HG03439 (cell line): ENCODE results near the gene R3HDM2.

Source experiments
- ATAC-seq: cut with Tn5 transposase; IDR thresholded peaks from one replicate; pipeline ENCODE4 v1.9.1; 2021; ENCODE audit warnings: mild to moderate bottlenecking, moderate library complexity; ENCODE audit not compliant: unreplicated experiment

R3HDM2 gene

DNA sequence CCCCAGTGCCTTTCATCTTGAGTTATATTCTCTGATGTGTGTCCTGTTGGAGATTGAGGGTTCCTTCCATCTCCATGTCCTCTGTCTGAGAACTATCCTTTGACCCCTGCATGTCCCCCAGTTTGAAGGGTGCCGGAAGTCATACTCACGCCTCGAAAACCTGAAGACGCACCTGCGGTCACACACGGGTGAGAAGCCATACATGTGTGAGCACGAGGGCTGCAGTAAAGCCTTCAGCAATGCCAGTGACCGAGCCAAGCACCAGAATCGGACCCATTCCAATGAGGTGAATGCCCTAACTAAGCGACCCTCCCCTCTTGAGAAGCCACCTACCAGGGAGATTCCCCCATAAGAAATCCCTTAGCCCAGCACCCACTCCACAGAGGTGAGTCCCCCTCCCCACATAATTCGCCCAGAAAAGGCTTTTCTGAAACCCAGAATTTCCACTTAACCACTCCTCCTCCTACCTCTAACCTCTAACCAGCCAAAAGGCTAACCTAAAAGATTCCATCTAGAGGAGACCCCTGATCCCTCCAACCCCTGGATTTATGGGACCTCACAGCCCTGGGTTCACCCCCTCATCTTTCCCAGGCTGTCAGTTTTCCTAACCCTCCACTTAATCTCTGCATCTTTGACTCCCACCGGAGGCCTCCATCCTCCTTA lies 36.5 kb upstream of the R3HDM2 start:
- no peak for ATAC-seq

DNA sequence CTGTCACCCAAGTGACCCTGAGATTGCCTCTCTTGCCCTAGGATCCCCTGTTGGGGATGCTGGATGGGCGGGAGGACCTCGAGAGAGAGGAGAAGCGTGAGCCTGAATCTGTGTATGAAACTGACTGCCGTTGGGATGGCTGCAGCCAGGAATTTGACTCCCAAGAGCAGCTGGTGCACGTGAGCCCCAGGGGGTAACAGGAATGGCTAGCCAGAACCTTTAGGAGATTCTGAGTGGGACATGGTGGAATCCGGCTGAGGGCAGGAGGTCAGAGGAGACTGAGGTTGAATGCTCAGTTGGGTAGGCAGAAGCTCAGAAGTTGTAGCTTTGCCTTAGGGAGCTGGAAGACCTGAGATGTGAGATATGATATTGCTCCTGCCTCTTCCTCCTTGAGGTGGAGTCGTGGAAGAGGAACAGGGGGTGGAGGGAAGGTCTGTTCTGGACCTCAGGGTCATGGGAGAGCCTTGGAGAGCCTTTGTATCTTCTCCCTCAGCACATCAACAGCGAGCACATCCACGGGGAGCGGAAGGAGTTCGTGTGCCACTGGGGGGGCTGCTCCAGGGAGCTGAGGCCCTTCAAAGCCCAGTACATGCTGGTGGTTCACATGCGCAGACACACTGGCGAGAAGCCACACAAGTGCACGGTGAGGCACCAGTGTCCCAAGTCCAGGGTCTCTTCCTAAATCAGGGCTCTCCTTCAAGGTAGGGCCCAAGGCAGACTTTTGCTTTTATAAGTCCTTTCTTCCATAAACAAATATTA lies 35.1 kb upstream of the R3HDM2 start:
- ATAC-seq, result no peak

DNA sequence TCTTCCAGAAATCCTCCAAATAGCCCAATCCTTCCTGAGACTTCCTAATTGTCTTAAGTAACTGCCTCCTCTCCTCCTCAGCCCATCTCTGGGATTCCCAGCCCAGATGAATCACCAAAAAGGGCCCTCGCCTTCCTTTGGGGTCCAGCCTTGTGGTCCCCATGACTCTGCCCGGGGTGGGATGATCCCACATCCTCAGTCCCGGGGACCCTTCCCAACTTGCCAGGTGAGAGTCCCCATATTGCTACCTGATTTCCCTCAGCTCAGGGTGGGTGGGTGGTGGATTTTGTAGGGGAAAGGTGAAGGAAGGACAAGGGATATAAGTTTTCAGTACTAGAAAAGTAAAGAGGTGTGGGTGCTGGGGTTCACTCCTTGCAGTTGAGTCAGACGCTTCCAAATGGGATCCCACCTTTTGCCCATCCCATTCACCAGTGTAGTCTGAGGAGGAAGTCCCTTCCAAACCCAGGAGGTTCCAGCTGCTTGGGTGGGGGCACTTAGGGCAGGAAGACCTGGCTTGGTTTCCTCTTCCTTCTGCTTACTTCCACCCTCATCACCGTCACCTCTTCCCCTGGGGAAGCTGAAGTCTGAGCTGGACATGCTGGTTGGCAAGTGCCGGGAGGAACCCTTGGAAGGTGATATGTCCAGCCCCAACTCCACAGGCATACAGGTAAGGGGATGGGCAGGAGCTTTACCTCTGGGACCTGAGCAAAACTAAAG lies 34.3 kb upstream of the R3HDM2 start:
- ATAC-seq, result no peak

DNA sequence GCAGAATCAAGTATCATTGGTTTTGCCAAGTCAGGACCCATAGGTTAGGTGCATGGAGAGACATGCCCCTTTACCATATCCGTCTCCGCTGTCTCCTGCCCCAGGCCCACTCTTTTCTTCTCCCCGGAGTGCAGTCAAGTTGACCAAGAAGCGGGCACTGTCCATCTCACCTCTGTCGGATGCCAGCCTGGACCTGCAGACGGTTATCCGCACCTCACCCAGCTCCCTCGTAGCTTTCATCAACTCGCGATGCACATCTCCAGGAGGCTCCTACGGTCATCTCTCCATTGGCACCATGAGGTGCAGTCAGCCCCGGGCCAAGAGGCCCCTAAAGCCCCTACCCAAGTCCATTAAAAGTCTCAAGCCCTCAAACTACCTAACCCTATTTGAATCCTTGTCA lies 33.7 kb upstream of the R3HDM2 start:
- no peak for ATAC-seq

DNA sequence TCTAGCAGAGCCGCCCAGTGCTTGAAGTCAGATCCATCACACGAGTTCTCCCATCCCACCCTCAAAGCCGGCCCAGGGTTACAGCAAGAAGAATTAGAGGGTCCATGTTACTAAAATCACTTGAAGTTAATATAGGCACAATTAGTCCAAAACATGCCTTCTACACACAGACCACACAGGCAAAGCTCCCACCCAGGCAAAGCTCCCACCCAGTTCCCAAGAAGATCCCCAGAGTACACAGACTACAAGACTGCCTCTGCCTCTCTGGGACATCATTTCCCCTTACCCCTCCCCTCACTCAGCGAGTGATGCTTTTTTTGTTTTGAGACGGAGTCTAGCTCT lies 32.0 kb upstream of the R3HDM2 start:
- no peak for ATAC-seq

DNA sequence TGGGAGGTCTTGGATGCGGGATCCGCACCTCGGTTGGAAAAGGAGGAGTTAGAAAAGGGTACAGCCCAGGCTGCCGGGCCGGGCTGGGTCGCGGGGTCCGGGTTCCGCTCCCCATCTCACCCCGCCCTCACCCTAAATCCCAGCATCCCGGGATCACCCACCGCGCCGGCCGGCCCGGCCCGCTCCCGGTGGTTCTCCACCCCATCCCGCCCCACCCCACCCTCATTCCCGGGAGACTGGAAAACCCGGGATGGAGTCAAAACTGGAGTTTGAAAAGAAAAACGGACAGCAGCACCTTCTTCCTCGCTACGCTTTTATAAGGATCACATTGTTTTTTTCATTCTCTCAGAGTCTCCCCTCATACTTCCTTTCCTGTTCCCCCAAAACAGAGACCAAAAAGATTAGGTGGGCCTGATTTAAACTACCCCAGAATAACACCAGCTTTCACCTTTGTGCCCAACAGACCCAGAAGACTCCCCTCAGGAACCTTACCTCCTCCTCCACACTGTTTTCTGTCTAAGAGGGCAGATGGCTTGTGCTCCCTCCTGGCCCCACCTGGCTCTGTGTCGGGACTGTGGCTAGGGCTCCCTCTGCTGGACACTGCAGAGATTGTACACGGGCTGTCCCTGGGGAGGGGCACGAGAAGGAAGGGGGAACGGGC lies 31.5 kb upstream of the R3HDM2 start:
- ATAC-seq, result peak; percentile 60

DNA sequence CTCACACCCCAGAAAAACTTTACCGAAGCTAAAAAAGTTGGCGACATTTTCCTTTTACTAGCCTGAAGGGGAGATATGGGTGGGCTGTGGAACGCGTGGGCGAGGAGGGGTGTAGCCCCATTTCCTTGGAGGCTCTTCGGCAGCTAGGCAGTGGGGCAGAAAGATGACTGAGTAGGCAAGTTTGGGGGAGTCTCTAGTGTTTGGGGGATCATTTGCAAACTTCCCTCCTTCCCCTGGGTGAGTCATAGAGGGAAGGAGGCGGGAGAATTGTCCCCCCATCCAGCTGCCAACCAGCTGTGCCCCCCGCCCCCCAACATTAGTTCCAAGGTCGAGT lies 31.0 kb upstream of the R3HDM2 start:
- ATAC-seq, result no peak

DNA sequence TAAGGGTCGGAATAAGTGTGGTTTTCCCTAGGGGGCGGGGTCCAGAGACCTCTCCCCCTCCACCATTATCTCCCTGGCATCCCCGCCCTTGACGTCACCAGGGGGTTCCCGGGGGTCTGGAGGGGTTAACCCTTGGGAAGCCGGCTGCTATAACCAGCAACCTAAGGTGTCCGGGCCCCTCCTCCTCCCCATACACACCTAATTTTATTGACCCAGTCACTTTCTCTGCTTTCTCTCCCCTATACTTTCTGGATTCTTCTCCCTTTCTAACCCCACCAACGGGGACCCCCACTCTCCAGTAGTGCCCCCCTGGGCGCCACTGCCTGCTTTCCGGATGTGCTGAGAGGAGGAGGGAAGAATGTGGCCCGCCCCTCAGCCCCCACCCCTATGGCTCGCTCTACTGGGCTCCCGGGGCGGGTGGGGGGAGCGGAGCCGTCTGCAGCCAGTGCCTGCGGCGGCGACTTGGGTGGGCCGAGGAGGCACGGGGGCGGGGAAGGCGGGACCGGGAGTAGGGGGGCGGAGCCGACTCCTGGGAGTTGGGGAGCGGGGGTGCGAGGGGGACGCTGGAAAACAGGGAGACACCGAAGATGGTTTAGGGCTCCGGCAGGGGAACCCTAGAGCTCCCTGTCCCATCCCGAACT lies 30.6 kb upstream of the R3HDM2 start:
- ATAC-seq, result no peak

DNA sequence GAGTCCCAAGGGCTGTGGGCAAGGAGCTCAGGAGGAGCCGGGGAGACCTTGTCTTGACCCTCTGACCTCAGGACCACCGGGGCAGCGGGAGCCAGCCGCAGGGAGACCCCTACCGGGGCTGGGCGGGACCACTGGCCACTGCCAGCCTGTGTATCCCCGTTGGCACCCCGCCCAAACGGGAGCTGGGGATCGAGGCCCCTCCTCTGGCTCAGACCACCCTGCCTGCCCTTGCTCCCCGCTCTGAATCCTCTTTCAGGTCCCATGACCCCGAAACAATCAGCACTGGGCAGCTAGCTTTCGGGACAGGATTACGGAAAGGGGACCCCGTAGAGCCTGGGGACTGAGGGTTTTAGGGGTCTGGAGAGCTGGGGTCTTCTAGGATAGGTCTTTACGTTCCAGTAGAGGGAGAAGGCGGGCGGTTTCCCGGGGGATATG lies 30.0 kb upstream of the R3HDM2 start:
- no peak for ATAC-seq

DNA sequence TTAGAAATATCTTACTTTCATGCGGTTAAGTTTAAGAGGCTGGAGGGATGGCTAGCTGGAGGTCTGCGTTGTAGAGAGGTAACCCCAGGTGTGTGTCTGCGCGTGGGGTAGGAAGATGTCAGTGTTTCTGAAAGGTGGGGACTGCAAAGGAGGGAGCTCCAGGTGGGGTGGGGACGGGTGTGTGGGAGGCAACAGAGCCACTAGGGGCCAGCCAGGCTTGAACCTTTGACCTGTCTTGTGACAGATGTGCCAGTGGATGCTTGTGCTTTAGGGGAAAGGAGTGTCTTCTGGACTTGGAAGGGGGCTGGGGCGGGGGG lies 29.6 kb upstream of the R3HDM2 start:
- no peak for ATAC-seq

DNA sequence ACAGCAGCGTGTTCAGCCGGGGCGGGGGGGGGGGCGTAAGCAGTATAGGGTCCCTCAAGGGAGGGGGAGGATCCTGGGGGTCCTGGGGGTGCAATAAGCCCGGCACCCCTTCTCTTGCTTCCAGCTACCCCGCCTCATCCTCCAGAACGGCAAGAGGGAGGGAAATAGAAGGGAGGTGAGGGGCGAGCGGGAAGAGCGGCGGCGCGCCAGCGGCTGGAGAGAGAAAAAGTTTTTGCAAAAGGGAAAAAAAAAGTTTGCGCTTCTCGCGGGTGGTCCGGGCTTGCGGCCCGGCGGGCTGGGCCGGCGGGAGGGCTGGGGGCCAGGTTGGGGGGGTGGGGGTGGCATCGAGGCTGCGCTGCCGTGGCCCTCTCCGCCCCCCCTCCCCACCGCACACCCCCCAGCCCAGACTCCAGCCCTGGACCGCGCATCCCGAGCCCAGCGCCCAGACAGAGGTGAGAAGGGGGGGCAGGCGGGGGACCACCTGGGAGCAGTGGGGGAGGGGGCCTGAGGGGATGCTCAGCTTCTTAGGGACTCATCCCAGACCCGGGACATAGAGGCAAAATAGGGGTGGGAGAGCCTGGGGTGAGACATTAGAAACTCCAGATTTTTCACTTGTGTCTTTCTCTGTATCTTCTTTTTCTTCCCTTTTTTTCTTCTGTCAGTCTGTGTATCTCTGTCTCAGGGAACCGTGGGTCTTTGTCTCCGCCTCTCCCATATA lies 29.1 kb upstream of the R3HDM2 start, which contains the start of gene GLI1:
Gene GLI1 (plus strand): TSS at position 36 of the 718 bp plus-strand sequence. CDS start 3,907 bp downstream, outside the sequence.
- no peak for ATAC-seq

DNA sequence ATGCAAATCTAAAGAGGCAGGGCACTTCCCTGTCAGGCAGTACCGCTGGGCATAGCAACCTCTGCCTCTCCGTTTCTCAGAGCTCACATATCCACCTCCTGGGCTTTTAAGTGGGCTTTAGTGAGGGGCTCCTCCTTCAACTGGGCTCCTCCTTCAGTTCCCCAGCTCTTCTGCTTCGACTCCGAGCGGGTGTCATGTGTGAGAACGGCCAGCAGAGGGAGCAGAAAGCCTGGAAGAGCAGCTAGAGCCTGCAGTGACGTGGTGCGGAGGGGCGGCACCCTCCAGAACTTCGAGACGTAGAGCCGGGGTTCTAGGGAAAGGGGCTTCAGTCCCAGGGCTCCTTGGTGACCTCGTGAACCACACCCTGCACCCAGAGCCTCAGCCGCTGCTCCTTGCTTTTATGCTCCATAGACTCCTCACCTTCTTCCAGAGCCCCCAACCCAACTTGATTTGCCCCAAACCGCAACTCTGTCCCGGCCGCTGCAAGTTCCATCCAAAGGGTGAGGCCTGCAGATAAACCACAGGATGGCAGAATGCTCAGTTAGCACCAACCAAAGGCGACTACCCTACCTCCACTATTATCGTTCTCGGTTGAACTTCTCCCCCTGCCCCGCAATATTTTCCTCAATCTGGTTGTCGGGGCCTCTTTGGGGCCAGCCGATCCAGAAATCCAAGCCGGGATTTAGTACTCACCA lies 28.4 kb upstream of the R3HDM2 start:
- peak; percentile 54 for ATAC-seq

DNA sequence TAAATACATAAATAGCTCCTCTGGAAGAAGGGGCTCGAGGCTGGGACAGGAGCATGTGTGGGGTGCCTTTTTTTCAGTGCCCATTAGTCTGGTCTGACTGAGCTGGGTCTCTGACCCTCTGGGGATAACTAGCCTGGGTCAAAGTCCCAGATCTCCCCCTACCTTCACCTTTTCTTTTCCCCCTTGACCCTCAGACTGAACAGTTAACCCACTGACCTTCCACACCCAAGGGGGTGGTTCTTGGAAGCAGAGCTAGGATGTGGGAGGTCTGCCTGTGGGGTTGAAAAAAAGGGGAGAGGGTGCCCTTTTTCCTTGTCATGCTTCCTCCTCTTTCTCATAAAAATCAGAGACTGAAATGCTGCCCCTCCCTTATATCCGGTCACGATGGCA lies 27.8 kb upstream of the R3HDM2 start:
- ATAC-seq, result no peak

DNA sequence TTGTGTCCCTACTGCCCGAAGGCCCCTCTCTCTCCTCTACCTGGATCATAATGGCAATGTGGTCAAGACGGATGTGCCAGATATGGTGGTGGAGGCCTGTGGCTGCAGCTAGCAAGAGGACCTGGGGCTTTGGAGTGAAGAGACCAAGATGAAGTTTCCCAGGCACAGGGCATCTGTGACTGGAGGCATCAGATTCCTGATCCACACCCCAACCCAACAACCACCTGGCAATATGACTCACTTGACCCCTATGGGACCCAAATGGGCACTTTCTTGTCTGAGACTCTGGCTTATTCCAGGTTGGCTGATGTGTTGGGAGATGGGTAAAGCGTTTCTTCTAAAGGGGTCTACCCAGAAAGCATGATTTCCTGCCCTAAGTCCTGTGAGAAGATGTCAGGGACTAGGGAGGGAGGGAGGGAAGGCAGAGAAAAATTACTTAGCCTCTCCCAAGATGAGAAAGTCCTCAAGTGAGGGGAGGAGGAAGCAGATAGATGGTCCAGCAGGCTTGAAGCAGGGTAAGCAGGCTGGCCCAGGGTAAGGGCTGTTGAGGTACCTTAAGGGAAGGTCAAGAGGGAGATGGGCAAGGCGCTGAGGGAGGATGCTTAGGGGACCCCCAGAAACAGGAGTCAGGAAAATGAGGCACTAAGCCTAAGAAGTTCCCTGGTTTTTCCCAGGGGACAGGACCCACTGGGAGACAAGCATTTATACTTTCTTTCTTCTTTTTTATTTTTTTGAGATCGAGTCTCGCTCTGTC lies 26.1 kb upstream of the R3HDM2 start:
- ATAC-seq, result no peak

DNA sequence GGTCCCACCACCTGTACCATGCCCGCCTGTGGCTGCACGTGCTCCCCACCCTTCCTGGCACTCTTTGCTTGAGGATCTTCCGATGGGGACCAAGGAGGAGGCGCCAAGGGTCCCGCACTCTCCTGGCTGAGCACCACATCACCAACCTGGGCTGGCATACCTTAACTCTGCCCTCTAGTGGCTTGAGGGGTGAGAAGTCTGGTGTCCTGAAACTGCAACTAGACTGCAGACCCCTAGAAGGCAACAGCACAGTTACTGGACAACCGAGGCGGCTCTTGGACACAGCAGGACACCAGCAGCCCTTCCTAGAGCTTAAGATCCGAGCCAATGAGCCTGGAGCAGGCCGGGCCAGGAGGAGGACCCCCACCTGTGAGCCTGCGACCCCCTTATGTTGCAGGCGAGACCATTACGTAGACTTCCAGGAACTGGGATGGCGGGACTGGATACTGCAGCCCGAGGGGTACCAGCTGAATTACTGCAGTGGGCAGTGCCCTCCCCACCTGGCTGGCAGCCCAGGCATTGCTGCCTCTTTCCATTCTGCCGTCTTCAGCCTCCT lies 25.4 kb upstream of the R3HDM2 start:
- no peak for ATAC-seq

DNA sequence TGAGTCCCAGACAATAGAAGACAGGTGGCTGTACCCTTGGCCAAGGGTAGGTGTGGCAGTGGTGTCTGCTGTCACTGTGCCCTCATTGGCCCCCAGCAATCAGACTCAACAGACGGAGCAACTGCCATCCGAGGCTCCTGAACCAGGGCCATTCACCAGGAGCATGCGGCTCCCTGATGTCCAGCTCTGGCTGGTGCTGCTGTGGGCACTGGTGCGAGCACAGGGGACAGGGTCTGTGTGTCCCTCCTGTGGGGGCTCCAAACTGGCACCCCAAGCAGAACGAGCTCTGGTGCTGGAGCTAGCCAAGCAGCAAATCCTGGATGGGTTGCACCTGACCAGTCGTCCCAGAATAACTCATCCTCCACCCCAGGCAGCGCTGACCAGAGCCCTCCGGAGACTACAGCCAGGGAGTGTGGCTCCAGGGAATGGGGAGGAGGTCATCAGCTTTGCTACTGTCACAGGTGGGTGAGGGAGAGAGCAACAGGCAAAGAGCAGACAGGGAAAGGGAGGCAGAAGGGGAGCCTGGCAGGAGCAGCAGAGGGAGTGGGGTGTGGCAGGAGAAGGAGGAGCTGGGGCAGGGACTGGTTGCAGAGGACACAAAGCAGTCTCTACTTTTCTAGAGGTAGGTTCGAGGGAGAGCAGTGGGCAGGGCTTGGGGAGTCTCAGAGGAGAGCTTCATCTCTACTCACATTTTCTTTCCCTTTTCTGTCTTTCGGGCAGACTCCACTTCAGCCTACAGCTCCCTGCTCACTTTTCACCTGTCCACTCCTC lies 24.7 kb upstream of the R3HDM2 start:
- ATAC-seq, result no peak

DNA sequence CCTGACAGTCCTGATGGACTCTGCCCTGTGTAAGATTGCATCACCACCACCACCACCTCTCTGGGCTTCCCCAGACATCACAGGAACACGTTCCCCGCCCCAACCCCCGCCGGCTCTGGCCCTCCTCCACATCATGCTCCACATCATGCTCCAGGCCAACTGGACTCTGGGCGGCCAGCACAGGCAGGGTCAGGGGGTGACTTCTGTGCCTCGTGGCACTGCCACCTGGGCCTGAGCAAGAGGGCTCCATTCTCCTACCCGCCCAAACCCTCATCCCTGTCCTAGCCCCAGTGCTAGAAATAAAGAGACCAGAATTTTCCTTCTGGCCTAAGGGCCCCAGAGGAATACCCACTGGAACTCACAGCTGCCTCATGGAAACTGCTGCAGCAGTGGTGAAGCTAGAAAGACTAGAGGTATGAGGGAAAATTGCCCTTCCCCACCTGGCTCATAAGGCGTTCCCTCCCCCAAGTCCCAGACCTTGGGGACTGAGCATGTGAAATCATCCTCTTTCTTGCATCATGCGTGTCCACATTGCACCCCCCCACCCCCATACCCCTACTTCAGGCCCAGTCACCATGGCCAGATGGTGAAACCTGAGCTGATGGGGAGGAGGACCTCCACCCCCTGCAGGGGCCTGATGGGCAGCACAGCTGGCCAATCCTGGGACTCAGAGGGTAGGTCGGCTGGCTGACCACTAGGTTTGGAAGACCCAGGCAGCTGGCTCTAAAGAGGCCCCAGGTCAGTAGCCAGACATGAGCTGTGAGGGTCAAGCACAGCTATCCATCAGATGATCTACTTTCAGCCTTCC lies 23.9 kb upstream of the R3HDM2 start, which contains the start of gene INHBE:
Gene INHBE (plus strand): TSS at position 742 of the 808 bp plus-strand sequence. CDS start 230 bp downstream, outside the sequence.
- ATAC-seq, result no peak
